NCI-H2107 treated with DMSO at 0.1 percent for 48 hours (cell line): Measurements from ENCODE around the gene EPYC.

ENCODE experiments used
- DNase-seq: peaks from one replicate; lab custom pipeline; 2025; ENCODE audit not compliant: unreplicated experiment; lab: John Stamatoyannopoulos, UW

The EPYC gene

GRCh38 chr12:90959032-90959431 is 45.7 kb downstream of the EPYC start:
- DNase-seq: no peak

GRCh38 chr12:90958347-90958746 is 46.4 kb downstream of the EPYC start:
- DNase-seq: no peak

DNA sequence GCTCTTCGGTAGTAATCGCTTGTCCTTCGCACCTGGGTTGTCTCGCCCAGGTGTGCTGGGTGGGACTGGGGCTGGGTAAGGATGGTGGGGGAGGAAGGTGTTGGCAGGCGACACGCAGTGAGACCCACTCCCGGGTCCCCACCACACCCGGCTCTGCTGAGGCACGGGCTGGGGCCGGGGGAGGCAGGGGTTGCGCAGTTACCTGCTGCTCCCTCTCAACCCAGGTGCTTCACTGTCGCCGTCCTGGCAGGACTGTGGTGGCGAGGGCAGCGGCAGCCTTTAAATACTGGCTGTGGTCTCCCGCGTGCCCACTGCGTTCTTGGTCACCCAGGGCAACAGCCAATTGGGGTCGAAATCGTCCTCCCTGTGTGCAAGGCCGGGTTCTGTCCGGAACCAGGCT is 49.9 kb downstream of the EPYC start, which contains the start of gene CCER1:
CCER1 (minus strand) TSS at position 256 of the 400 bp plus-strand sequence. CDS start 434 bp downstream, outside the sequence.
- DNase-seq: no peak

DNA sequence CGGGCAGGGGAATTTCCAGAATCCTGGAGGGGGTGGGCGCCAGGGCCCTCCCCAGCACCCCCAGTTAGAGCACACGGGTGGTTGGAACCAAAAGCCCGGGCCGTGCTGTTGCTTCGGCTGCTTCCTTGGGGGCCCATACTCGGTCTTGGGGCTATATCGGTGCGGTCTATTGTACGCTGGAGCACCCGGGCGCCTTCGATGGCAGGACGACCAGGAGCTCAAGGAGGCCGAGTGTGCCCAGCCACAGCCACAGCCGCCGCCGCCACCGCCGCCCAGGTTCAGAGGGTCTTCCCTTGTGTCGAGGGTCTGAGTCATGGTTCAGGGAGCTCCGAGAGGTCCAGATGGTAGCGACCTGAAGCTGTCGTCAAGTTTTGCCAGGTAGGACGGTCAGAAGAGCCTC is 50.3 kb downstream of the EPYC start:
- no peak for DNase-seq

DNA sequence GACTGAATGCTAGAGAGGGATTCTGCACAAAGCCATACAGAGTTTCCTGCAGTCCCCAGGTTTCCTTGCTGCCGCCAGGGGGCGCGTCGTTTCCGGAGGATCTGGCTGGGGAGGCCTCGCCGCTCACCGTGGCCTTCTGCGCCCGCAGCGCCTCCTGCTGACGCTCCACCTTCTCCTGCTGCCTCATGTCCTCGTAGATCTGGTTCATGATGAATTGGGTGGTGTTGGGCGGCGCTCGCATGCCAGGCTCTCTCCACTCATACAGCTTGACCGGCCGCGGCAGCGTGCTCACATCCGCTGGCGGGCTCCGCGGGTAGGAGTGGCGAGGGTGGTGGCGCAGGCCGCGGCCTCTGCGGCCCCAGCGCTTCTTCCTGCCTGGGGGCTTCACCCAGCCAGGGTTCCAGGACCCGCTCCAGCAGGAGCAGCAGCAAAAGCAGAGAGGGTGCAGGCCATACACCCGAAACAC is 50.8 kb downstream of the EPYC start:
- no peak for DNase-seq

GRCh38 chr12:90951432-90952105 is 53.2 kb downstream of the EPYC start:
- DNase-seq: no peak

DNA sequence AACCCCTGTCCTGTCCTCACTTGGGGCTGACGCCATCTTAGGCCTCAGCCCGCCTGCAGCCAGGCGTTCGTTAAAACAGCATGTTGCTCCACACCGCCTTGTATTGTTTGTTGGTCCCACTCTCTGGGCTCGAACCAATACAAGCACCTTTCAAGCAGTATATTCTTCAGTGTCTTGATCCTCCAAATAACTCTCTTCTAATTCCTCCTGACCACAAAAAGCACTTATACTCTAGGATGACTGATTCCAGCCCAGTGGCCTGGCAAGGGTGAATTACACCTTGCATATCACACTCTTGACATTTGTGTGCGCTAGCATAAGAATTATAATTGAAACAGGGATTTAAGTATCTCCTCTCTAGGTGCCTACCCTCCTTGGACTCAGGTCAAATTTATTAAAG is 56.9 kb downstream of the EPYC start:
- peak; percentile 29 for DNase-seq

- DNase-seq: peak; percentile 55
These were observed 59.6 kb downstream of the EPYC start for GRCh38 chr12:90945070-90945649.

GRCh38 chr12:90943255-90943654 is 61.5 kb downstream of the EPYC start:
- no peak for DNase-seq

GRCh38 chr12:90940872-90941499 is 63.8 kb downstream of the EPYC start:
- DNase-seq: peak; percentile 4

GRCh38 chr12:90939382-90939781 is 65.4 kb downstream of the EPYC start:
- no peak for DNase-seq

GRCh38 chr12:90938451-90938850 is 66.3 kb downstream of the EPYC start:
- no peak for DNase-seq

DNA sequence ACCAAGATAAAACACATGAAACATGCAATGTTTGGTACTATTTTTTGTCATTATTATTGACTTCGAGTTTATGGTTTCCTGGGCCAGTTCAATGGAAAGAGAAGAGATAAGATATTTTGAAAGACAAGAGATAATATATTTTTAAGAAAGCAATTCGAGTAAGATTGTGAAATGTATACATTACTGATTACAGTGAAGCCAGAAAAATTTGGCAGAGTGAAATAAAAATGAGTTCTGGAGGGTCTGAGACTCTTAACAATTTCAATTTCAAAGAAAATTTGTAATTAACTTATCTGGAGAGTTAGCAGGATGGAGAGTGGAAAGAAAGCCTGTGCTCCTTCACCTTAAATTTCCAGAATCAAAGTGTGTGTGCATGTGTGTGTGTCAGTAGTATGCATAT is 67.1 kb downstream of the EPYC start:
- DNase-seq: no peak

DNA sequence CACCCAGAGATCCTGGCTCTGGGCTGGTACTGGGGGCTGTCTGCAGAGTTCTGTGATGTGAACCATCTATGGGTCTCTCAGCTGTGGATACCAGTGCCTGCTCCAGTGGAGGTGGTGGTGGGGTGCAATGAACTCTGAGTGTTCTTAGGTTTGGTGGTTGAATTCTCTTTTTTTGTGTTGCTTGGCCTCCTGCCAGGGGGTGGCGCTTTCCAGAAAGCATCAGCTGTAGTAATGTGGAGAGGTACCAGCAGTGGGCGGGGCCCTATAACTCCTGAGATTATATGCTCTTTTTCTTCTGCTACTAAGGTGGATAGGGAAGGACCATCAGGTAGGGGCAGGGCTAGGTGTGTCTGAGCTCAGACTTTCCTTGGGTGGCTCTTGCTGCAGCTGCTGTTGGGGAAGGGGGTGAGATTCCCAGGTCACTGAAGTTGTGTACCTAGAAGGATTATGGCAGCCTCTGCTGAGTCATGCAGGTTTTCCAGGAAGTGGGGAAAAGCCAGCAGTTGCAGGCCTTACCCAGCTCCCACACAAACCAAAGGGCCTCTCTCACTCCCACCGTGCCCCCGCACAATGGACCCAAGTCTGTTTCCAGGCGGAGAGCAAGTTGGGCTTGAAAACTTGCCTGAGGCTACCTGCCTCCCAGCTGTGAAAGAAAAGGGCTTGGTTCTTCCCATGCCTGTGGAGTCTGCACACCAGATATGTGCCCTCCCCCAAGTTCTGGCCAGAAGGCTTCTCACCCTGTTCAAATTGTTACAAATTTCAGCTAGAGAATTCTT is 68.4 kb downstream of the EPYC start:
- DNase-seq: no peak

GRCh38 chr12:90925562-90925961 is 79.2 kb downstream of the EPYC start:
- no peak for DNase-seq

DNA sequence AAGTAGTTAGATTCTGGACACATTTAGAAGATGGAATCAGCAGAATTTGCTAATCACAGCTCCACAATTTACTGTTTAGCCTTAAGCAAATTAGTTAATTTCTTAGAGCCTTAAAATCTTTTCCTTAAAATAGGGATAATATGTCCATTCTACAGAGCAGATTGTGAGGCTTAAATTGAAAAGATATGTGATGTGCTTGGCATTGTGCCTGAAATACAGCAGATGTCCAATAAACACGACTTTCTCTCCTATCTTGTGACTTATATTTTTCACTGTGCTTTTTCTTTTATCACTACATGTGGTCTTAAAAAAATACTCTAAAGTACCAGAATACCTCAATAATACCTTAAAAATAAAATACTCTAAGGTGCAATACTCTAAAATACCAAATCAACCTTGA is 80.4 kb downstream of the EPYC start:
- no peak for DNase-seq

- no peak for DNase-seq
These were observed 82.6 kb downstream of the EPYC start for GRCh38 chr12:90922145-90922627.

DNA sequence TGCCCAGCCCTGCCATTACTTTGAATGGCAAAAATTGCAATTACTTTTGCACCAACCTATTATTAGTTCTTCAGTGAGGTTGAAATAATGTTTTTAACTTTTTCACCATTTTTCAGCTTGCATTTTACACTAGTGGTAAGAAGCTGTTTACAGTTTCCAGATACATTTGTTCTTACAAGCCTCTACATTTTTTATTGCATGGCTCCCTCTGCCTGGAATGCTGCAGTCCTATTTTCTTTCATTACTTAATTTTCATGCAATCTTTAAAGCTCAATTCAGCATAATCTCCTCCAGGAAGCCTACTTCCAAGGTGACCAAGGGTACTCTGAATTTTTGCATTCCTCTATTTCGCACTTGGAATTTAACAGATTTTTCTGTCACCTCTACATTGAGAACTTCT is 83.2 kb downstream of the EPYC start:
- DNase-seq: no peak

- DNase-seq: no peak
These were observed 84.5 kb downstream of the EPYC start for GRCh38 chr12:90920222-90920621.

DNA sequence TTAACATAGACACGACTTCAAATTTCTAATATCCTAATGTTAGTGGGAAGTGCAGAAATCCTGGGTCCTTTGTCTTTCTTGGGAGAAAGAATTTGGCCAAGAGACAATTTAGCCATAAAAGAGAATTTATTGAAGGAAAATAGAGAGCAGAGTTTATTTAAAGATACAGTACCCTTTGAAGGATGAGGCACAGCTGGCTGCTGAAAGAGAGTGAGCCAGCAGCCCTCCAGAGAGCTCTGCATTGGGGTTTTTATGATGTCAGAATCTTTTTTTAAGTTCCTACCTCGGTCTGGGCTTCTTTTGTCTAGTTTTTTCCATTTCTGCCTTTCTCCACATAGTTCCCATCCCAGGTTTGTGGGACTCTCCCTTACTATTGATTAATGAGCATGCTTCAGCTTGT is 87.3 kb downstream of the EPYC start:
- no peak for DNase-seq

DNA sequence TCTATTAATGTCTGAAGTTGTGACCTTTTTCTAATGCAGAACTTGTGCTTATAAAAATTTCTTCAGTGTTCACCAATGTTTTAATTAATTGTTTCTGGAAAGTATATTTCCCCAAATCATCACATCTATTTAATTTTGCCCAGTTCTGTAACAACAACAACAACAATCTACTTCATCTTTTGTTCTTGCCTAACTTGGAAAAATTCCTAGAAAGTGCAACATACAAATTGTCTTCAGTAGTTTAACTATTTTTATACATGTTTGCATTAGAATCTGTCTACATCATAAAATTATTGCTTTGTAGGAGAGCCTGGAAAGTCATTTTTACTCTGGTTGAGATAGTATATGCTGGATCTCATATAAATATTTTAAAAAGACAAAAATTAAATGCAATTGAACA is 88.3 kb downstream of the EPYC start:
- no peak for DNase-seq
